ENCODE data around the gene SHC3. TPM values are rescaled to one million over a fixed set of nuclear protein-coding genes. Genes with fewer than 3 reads are reported as not detected.

SHC3 gene
- total RNA-seq, 2 donors from 2014 or later, result 1.0 to 1.7 TPM

GRCh38 chr9:88965473-88965872 is 213.1 kb downstream of the SHC3 start:
- no peak for TF ChIP-seq CTCF (IDR thresholded peaks at IDR 0.05)
- no peaks in the 10 kb centered on the region for H3K36me3 ChIP-seq
- no peaks in the 10 kb centered on the region for H3K27me3 ChIP-seq
- no peaks in the 10 kb centered on the region for H3K9me3 ChIP-seq
- no peak overlapping the region for H3K4me3 ChIP-seq
- H3K27ac ChIP-seq, result no peak overlapping the region
- DNase-seq (ENCODE audit: low spot score), result no peak
- no peaks in the 10 kb centered on the region for H3K4me1 ChIP-seq

GRCh38 chr9:88960632-88961031 is 218.0 kb downstream of the SHC3 start:
- no peak for TF ChIP-seq CTCF (IDR thresholded peaks at IDR 0.05)
- Histone ChIP-seq H3K27me3 (no peaks in the 10 kb centered on the region), H3K36me3 (no peaks in the 10 kb centered on the region), H3K27ac (no peak overlapping the region), H3K9me3 (no peaks in the 10 kb centered on the region), H3K4me3 (no peak overlapping the region), H3K4me1 (no peaks in the 10 kb centered on the region)
- no peak for DNase-seq (ENCODE audit: low spot score)

DNA sequence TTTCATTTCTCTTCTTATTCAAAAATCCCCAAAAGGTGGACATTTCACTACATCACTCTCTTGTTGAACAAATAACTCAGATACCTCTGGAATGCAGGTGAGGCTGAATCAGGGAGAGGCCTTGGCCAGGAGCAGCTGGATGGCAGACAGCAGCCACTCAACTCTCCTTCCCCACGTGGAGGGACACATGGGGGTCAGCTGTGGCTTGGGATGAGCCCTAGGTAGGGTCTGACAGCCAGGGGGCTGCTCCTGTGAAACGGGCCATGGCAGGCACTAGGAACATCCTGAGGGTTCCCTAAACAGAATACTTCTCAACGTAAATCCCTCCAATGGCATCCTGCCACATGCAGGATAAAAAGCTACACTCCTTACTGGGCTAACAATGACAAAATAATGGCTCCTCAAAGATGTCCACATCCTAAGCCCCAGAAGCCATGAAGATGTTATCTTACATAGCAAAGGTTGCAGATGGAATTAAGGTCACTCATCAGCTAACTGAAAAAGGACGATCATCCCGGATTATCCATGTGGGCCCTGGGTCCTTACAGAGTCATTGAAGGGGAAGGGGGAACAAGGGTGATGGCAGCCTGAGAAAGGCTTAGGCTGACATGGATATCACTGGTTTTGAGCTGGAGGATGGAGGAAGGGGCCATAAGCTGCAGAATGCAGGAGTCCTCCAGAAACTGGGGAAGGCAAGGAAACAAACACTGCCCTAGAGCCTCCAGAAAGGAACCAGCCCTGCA is 218.7 kb downstream of the SHC3 start:
- Histone ChIP-seq H3K27ac (no peak overlapping the region), H3K27me3 (no peaks in the 10 kb centered on the region), H3K4me1 (no peaks in the 10 kb centered on the region), H3K4me3 (no peak overlapping the region), H3K9me3 (no peaks in the 10 kb centered on the region), H3K36me3 (no peaks in the 10 kb centered on the region)
- TF ChIP-seq CTCF (IDR thresholded peaks at IDR 0.05), result no peak
- DNase-seq (ENCODE audit: low spot score), result no peak

- H3K36me3 ChIP-seq, result no peaks in the 10 kb centered on the region
- TF ChIP-seq CTCF (IDR thresholded peaks at IDR 0.05), result no peak
- no peaks in the 10 kb centered on the region for H3K27me3 ChIP-seq
These were observed 221.1 kb downstream of the SHC3 start for GRCh38 chr9:88957526-88957925.

More at GRCh38 chr9:88957526-88957925, 221.1 kb downstream of the SHC3 start:
- no peak overlapping the region for H3K27ac ChIP-seq
- no peak overlapping the region for H3K4me3 ChIP-seq
- peaks cover 0 to 8% of the 10 kb centered on the region in 2 donors for H3K4me1 ChIP-seq
- H3K9me3 ChIP-seq, result no peaks in the 10 kb centered on the region
- no peak for DNase-seq (ENCODE audit: low spot score)

Other genes starting within 250 kb of the SHC3 start
- gene S1PR3, start 187.3 kb downstream of the SHC3 start, total RNA-seq, result 10 to 100 TPM; 26.8 to 34.7 TPM
- gene CKS2, start 132.4 kb upstream of the SHC3 start, total RNA-seq, result 10 to 100 TPM in 1 of 2 donors, 1 to 10 TPM in 1; 7.4 to 10.6 TPM
- 10 to 100 TPM; 15.0 to 19.9 TPM for gene SECISBP2, start 139.7 kb upstream of the SHC3 start, total RNA-seq

Data from right atrium auricular region (tissue), 2 donors.